Keratinocyte (primary cell): Measurements from ENCODE around the gene RELL1. TPM values are rescaled to one million over a fixed set of nuclear protein-coding genes. Genes with fewer than 3 reads are reported as not detected.
A peak's percentile ranks its signal among the peaks of the same experiment; 100 is the strongest.

Experiments
- DNase-seq: peaks from one replicate; pipeline ENCODE4 v3.0.0-alpha.2; 2011; ENCODE audit warnings: low read depth, missing footprints, low spot score
- FAIRE-seq: peaks from 2 replicates; lab custom pipeline; 2011; peaks lifted over from hg19 to GRCh38; lab: Jason Lieb, UNC
- H2AFZ ChIP-seq: 2 replicates; pipeline ENCODE4 v1.6.0; 2012; ENCODE audit warnings: low read length, control low read depth, inconsistent platforms; ENCODE audit not compliant: control insufficient read depth
- H3K27ac ChIP-seq: 2 replicates; pipeline ENCODE4 v1.5.1; 2011; ENCODE audit warnings: low read length; ENCODE audit not compliant: control insufficient read depth, insufficient read depth
- H3K27me3 ChIP-seq: 3 replicates; pipeline ENCODE4 v1.6.0; 2011; ENCODE audit warnings: low read length; ENCODE audit not compliant: control insufficient read depth, insufficient read depth; ENCODE audit errors: extremely low read depth
- H3K36me3 ChIP-seq, 2 experiments: 2 replicates in 1 of 2; 3 replicates in 1 of 2; pipeline ENCODE4 v1.5.1; 2011; ENCODE audit warnings: low read length in 2 of 2, mild to moderate bottlenecking in 1 of 2; ENCODE audit not compliant: control insufficient read depth in 2 of 2, insufficient read depth in 2 of 2; ENCODE audit errors: extremely low read depth in 1 of 2
- H3K4me1 ChIP-seq: 3 replicates; pipeline ENCODE4 v1.5.1; 2011; ENCODE audit warnings: low read length; ENCODE audit not compliant: control insufficient read depth, insufficient read depth; ENCODE audit errors: extremely low read depth
- H3K4me2 ChIP-seq: 3 replicates; pipeline ENCODE4 v1.6.0; 2011; ENCODE audit warnings: low read depth, low read length; ENCODE audit not compliant: control insufficient read depth, insufficient read depth; ENCODE audit errors: extremely low read depth
- H3K4me3 ChIP-seq, 3 experiments: fragments of 200-600 bp in 1 of 3; sonication (generic) in 1 of 3; 2 replicates in 2 of 3; 3 replicates in 1 of 3; pipeline ENCODE4 v1.5.1; 2011 to 2016; ENCODE audit warnings: low read length in 3 of 3, mild to moderate bottlenecking in 3 of 3, control low read depth in 2 of 3, inconsistent platforms in 1 of 3, low read depth in 1 of 3, mixed read lengths in 1 of 3, mixed run types in 1 of 3, moderate library complexity in 1 of 3; ENCODE audit not compliant: control insufficient read depth in 2 of 3, insufficient read depth in 2 of 3; ENCODE audit errors: extremely low read depth in 1 of 3
- H3K79me2 ChIP-seq: 2 replicates; pipeline ENCODE4 v1.6.0; 2012; ENCODE audit warnings: low read length; ENCODE audit not compliant: control insufficient read depth, insufficient read depth
- H3K9ac ChIP-seq: 3 replicates; pipeline ENCODE4 v1.6.0; 2011; ENCODE audit warnings: low read length; ENCODE audit not compliant: control insufficient read depth, insufficient read depth; ENCODE audit errors: extremely low read depth
- H3K9me1 ChIP-seq: 3 replicates; pipeline ENCODE4 v1.6.0; 2011; ENCODE audit warnings: low read length; ENCODE audit not compliant: control insufficient read depth, insufficient read depth; ENCODE audit errors: extremely low read depth
- H3K9me3 ChIP-seq: 2 replicates; pipeline ENCODE4 v1.5.1; 2012; ENCODE audit warnings: low read depth, low read length; ENCODE audit not compliant: control insufficient read depth
- H4K20me1 ChIP-seq: 3 replicates; pipeline ENCODE4 v1.6.0; 2011; ENCODE audit warnings: low read length; ENCODE audit not compliant: control insufficient read depth, insufficient read depth; ENCODE audit errors: extremely low read depth
- EZH2 ChIP-seq: IDR thresholded peaks from one replicate; pipeline ENCODE4 v1.6.1; 2012; ENCODE audit warnings: inconsistent platforms, mild to moderate bottlenecking, low read length, moderate library complexity
- dilution Hi-C: fragments of 300-500 bp; cut with MboI; formaldehyde crosslinking; loops from one replicate; pipeline ENCODE4 v1.7.0; 2020; ENCODE audit warnings: low sequenced_read_pairs; ENCODE audit not compliant: extremely low pct_ligation_motif_present
- polyA plus RNA-seq, 5 experiments: library from polyadenylated mRNA; depleted of rRNA in 3 of 5; stranded (reverse) in 3 of 5; stranded (forward) in 1 of 5; unstranded in 1 of 5; fragments of >200 nt; gene quantifications; 1 replicate in 1 of 5; 2 replicates in 3 of 5; 3 replicates in 1 of 5; pipeline versions ENCODE4 v1.2.1 to v1.2.3, GENCODE V29; 2011 to 2012; ENCODE audit warnings: missing spikeins in 2 of 5, low read depth in 1 of 5, low replicate concordance in 1 of 5
- TF ChIP-seq, protein P1 (sequence below), 3 experiments: IDR thresholded peaks in 1 of 3; conservative IDR thresholded peaks in 1 of 3; optimal IDR thresholded peaks in 1 of 3; 2 replicates in 2 of 3; 3 replicates in 1 of 3; pipeline versions ENCODE3 to v1.5.1; 2011; ENCODE audit warnings: low read length in 3 of 3, mild to moderate bottlenecking in 3 of 3, moderate library complexity in 2 of 3, control low read depth in 1 of 3, inconsistent platforms in 1 of 3; ENCODE audit not compliant: insufficient read depth in 2 of 3; ENCODE audit errors: extremely low read depth in 1 of 3

Gene RELL1
- polyA plus RNA-seq, 1 donor (not counting 4 experiments of a cell fraction or from before 2014, with no cell fraction given), result 9.3 TPM

GRCh38 chr4:37687681-37688080 lies 1.5 kb upstream of the RELL1 start:
- Histone ChIP-seq H3K9me1 (peaks cover 2% of the 10 kb centered on the region), H3K9ac (no peak overlapping the region), H3K27ac (no peak overlapping the region), H3K4me3 (no peak overlapping the region), H3K79me2 (peaks cover 19% of the 10 kb centered on the region), H3K27me3 (no peaks in the 10 kb centered on the region), H3K4me2 (no peak overlapping the region), H4K20me1 (no peaks in the 10 kb centered on the region), H2AFZ (no peak overlapping the region), H3K9me3 (no peaks in the 10 kb centered on the region), H3K4me1 (peaks cover 26% of the 10 kb centered on the region), H3K36me3 (peaks cover 0 to 3% of the 10 kb centered on the region in 2 experiments)
- dilution Hi-C loops, result no loop called here
- DNase-seq (no peak), FAIRE-seq (no peak)
- TF ChIP-seq, protein P1, sequence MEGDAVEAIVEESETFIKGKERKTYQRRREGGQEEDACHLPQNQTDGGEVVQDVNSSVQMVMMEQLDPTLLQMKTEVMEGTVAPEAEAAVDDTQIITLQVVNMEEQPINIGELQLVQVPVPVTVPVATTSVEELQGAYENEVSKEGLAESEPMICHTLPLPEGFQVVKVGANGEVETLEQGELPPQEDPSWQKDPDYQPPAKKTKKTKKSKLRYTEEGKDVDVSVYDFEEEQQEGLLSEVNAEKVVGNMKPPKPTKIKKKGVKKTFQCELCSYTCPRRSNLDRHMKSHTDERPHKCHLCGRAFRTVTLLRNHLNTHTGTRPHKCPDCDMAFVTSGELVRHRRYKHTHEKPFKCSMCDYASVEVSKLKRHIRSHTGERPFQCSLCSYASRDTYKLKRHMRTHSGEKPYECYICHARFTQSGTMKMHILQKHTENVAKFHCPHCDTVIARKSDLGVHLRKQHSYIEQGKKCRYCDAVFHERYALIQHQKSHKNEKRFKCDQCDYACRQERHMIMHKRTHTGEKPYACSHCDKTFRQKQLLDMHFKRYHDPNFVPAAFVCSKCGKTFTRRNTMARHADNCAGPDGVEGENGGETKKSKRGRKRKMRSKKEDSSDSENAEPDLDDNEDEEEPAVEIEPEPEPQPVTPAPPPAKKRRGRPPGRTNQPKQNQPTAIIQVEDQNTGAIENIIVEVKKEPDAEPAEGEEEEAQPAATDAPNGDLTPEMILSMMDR (optimal IDR thresholded peaks at IDR 0.05 in 1 of 3, IDR thresholded peaks at IDR 0.05 in 1 of 3, conservative IDR thresholded peaks at IDR 0.05 in 1 of 3; ENCODE audit: extremely low read depth in 1 of 3, insufficient read depth in 2 of 3, low read length in 3 of 3), result no peak
- no peak for TF ChIP-seq EZH2

DNA sequence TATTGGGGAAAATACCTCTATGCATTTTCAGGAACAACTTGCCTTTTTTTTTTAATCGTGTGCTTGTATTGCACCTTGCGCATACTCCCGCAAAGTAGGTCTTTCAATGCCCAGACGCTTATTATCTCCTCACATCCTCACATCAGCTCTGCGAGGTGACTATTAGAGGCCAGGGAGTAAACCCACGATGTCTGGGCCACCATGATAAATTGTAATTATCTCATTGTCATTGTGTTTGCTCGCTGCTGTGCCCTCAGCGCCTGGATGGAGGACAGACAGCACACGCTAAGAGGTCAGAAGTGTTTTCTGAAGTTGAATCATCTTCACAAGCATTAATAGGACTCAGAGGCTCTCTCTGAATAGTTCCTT lies 1.0 kb upstream of the RELL1 start:
- no peak overlapping the region for H3K27ac ChIP-seq
- dilution Hi-C loops, result no loop called here
- no peak overlapping the region for H3K9ac ChIP-seq

More for the DNA sequence above, 1.0 kb upstream of the RELL1 start:
- Histone ChIP-seq H4K20me1 (no peaks in the 10 kb centered on the region), H2AFZ (no peak overlapping the region), H3K27me3 (no peaks in the 10 kb centered on the region), H3K9me3 (no peaks in the 10 kb centered on the region), H3K4me1 (peaks cover 28% of the 10 kb centered on the region), H3K79me2 (peaks cover 22% of the 10 kb centered on the region), H3K4me3 (peak overlapping the region in 2 of 3 experiments; percentile 65 to 70), H3K36me3 (peaks cover 0 to 3% of the 10 kb centered on the region in 2 experiments), H3K9me1 (peaks cover 2% of the 10 kb centered on the region), H3K4me2 (peak overlapping the region; percentile 87)
- TF ChIP-seq EZH2, result no peak
- TF ChIP-seq, protein P1 (optimal IDR thresholded peaks at IDR 0.05 in 1 of 3, IDR thresholded peaks at IDR 0.05 in 1 of 3, conservative IDR thresholded peaks at IDR 0.05 in 1 of 3; ENCODE audit: extremely low read depth in 1 of 3, insufficient read depth in 2 of 3, low read length in 3 of 3), result no peak
- no peak for FAIRE-seq
- no peak for DNase-seq
